ENCODE measurements around the gene ZNF436. TPM values are rescaled to one million over a fixed set of nuclear protein-coding genes. Genes with fewer than 3 reads are reported as not detected.

Gene ZNF436
- polyA plus RNA-seq, 1 of the 3 experiments (the other 2 are of a cell fraction), result 5.0 TPM

- peak; percentile 37; the same call in 1 of the 2 replicates for TF ChIP-seq REST (IDR thresholded peaks at IDR 0.05; ENCODE audit: low read depth, low read length)
- TF ChIP-seq TCF12 (IDR thresholded peaks at IDR 0.05), result peak; percentile 39; the same call in 1 of the 2 replicates
- no peak for TF ChIP-seq SMC3 (IDR thresholded peaks at IDR 0.05; ENCODE audit: low read depth, low read length)
- peak; percentile 100 for TF ChIP-seq PBX3 (IDR thresholded peaks at IDR 0.05)
- peak; percentile 78 for TF ChIP-seq YY1 (IDR thresholded peaks at IDR 0.05; ENCODE audit: low read depth)
- TF ChIP-seq GATA2 (CRISPR knock-in tag; IDR thresholded peaks at IDR 0.05), result no peak
- TF ChIP-seq EP300 (IDR thresholded peaks at IDR 0.05; ENCODE audit: borderline replicate concordance in 1 of 2, low read depth in 1 of 2, low read length in 1 of 2), result no peak; a peak in 1 of 4 replicates
- TF ChIP-seq CHD2 (IDR thresholded peaks at IDR 0.05; ENCODE audit: low read length, partially characterized antibody), result peak; percentile 92
- TF ChIP-seq TEAD4 (IDR thresholded peaks at IDR 0.05; ENCODE audit: borderline replicate concordance, insufficient read depth), result 0 out of 2 replicates have a peak, but pooled peaks have one; percentile 29
- TF ChIP-seq NFIC (IDR thresholded peaks at IDR 0.05; ENCODE audit: borderline replicate concordance), result no peak
- peak; percentile 51 for TF ChIP-seq NRF1 (IDR thresholded peaks at IDR 0.05; ENCODE audit: low read depth, low read length)
- peak; percentile 74 for TF ChIP-seq GABPA (IDR thresholded peaks at IDR 0.05; ENCODE audit: low read depth)
Measured at GRCh38 chr1:23344111-23344986, 25.3 kb downstream of the ZNF436 start, which contains the start of gene HNRNPR (continued).

GRCh38 chr1:23343221-23344110, 26.2 kb downstream of the ZNF436 start:
- Histone ChIP-seq H3K27ac (ENCODE audit: low read depth in 2 of 2, low read length in 1 of 2) (peak overlapping the region; percentile 93 to 98), H3K4me3 (ENCODE audit: low read depth in 2 of 2, low read length in 1 of 2) (peak overlapping the region; percentile 73 to 95), H3K4me2 (peak overlapping the region; percentile 82), H4K20me1 (ENCODE audit: insufficient read depth) (peaks cover 49% of the 10 kb centered on the region), H3K9me3 (no peaks in the 10 kb centered on the region), H3K4me1 (ENCODE audit: control insufficient read depth in 1 of 2, insufficient read depth in 2 of 2, low read depth in 1 of 2, low read length in 1 of 2) (peaks cover 5 to 18% of the 10 kb centered on the region in 2 experiments; a peak in 3 of 4 replicates), H3K36me3 (replicated peaks in 1 of 2; ENCODE audit: control insufficient read depth in 1 of 2, insufficient read depth in 2 of 2, low read length in 1 of 2) (peaks cover 18 to 29% of the 10 kb centered on the region in 2 experiments), H3K79me2 (ENCODE audit: insufficient read depth) (peaks cover 59% of the 10 kb centered on the region), H2AFZ (ENCODE audit: low read depth) (no peak overlapping the region), H3K9ac (peak overlapping the region; percentile 98), H3K9me2 (no peaks in the 10 kb centered on the region), H3K27me3 (ENCODE audit: insufficient read depth) (no peaks in the 10 kb centered on the region), H3F3A (replicated peaks; ENCODE audit: insufficient read depth) (peaks cover 39% of the 10 kb centered on the region)
- WGBS (ENCODE audit: low lambda C conversion rate), result under 1% methylated on average over 20 of the region's 66 CpGs
- ChIA-PET CTCF (interaction anchor here (0.9 to 5.1 kb wide), 4 partner anchors 25 to 61 kb away, joined by 3 to 25 read pairs (median 7); no protein-coding TSS in a partner anchor), POLR2A (interaction anchor here (0.7 to 1.7 kb wide), 10 partner anchors 12 to 400 kb away, joined by 3 to 37 read pairs (median 6); partner anchors contain the start of genes E2F2 and ELOA)
- no peak for DNase-seq
- no peak for TF ChIP-seq GATA2 (CRISPR knock-in tag; IDR thresholded peaks at IDR 0.05)
- no peak for TF ChIP-seq RXRA (IDR thresholded peaks at IDR 0.05; ENCODE audit: borderline replicate concordance, low read depth)
- TF ChIP-seq SMC3 (IDR thresholded peaks at IDR 0.05; ENCODE audit: low read depth, low read length), result no peak
- no peak for TF ChIP-seq CTCF (IDR thresholded peaks at IDR 0.05)
- TF ChIP-seq RFX5 (IDR thresholded peaks at IDR 0.05; ENCODE audit: low read length), result no peak
- no peak for TF ChIP-seq USF2 (IDR thresholded peaks at IDR 0.05; ENCODE audit: borderline replicate concordance, low read depth, low read length)
- no peak for TF ChIP-seq RAD21 (IDR thresholded peaks at IDR 0.05; ENCODE audit: low read length)

All from SK-N-SH (cell line).